OCI-LY7 (cell line): Measurements from ENCODE around the gene GLYR1.

Experiments used
- CTCF ChIP-seq: fragments of 200-600 bp; sonication (generic); conservative IDR thresholded peaks from 2 replicates; pipeline ENCODE4 v1.5.1; 2014; ENCODE audit warnings: mild to moderate bottlenecking, antibody characterized with exemption, low read length, moderate library complexity, mixed read lengths
- EZH2phosphoT487 ChIP-seq: fragments of 200-600 bp; sonication (generic); IDR thresholded peaks from 2 replicates; pipeline ENCODE4 v1.6.1; 2018; ENCODE audit warnings: low read depth, borderline replicate concordance, mild to moderate bottlenecking, mixed run types, antibody characterized with exemption, low read length, moderate library complexity, mixed read lengths

- no peak for TF ChIP-seq CTCF
- no peak for TF ChIP-seq EZH2phosphoT487
Measured at GRCh38 chr16:4840984-4841383, 6.1 kb downstream of the GLYR1 start.
